K562 (cell line): ENCODE measurements around the gene TAS2R41. TPM values are rescaled to one million over a fixed set of nuclear protein-coding genes. Genes with fewer than 3 reads are reported as not detected.

ENCODE experiments used
- ATAC-seq: fragments of 200-7000 bp; cut with Tn5 transposase; 3 replicates; pipeline ENCODE4 v1.9.1; 2020; ENCODE audit warnings: moderate library complexity
- BruUV-seq: library from RNA; stranded (reverse); fragments of 400-500 nt; replicated peaks from 2 replicates; lab custom pipeline; 2021; lab: Mats Ljungman, UMichigan
- CTCF ChIA-PET: fragments of 300-600 bp; formaldehyde crosslinking; extraction: SDS; loops from one replicate; lab custom pipeline; 2021; ENCODE audit warnings: low intra/inter-chr PET ratio; lab: Yijun Ruan, JAX
- POLR2A ChIA-PET: fragments of 300-600, 350-650 bp; sonication (Branson Sonifier 250); formaldehyde crosslinking; extraction: SDS; loops from one replicate; lab custom pipeline; 2021; ENCODE audit warnings: antibody characterized with exemption, inconsistent platforms; lab: Yijun Ruan, JAX
- DNase-seq, 4 experiments: peaks; one replicate each; pipeline versions ENCODE4 v3.0.0 to v3.0.0-alpha.2; 2011 to 2018; ENCODE audit warnings: low spot score in 3 of 4, mixed read lengths in 3 of 4; ENCODE audit errors: extremely low read depth in 1 of 4
- FAIRE-seq: peaks from 2 replicates; lab custom pipeline; 2011; peaks lifted over from hg19 to GRCh38; lab: Jason Lieb, UNC
- H2AFZ ChIP-seq: 2 replicates; pipeline ENCODE4 v1.6.0; 2011; ENCODE audit warnings: low read depth, low read length, control low read depth, inconsistent platforms
- H3K27ac ChIP-seq: fragments of 200-600 bp; 3 replicates; pipeline ENCODE4 v1.8.0; 2011; ENCODE audit warnings: low read depth, mild to moderate bottlenecking, control low read depth, inconsistent platforms, low read length, moderate library complexity, mixed read lengths; ENCODE audit errors: extremely low read depth
- H3K27me3 ChIP-seq, 2 experiments: fragments of 300-600 bp in 1 of 2; 2 replicates in 1 of 2; 3 replicates in 1 of 2; pipeline versions ENCODE4 v1.6.0 to v1.8.0; 2011; ENCODE audit warnings: inconsistent platforms in 2 of 2, low read length in 2 of 2, mild to moderate bottlenecking in 1 of 2, mixed read lengths in 1 of 2, moderate library complexity in 1 of 2; ENCODE audit not compliant: control insufficient read depth in 2 of 2, insufficient read depth in 2 of 2
- H3K36me3 ChIP-seq: fragments of 300-600 bp; 3 replicates; pipeline ENCODE4 v1.8.0; 2011; ENCODE audit warnings: mild to moderate bottlenecking, low read length, inconsistent platforms; ENCODE audit not compliant: control insufficient read depth, insufficient read depth
- H3K4me1 ChIP-seq, 2 experiments: fragments of 200-600 bp in 1 of 2; replicated peaks in 1 of 2; 2 replicates in 1 of 2; 3 replicates in 1 of 2; pipeline versions ENCODE4 v1.5.1 to v1.8.0; 2011; ENCODE audit warnings: inconsistent platforms in 2 of 2, low read length in 2 of 2, mild to moderate bottlenecking in 1 of 2, mixed read lengths in 1 of 2, moderate library complexity in 1 of 2; ENCODE audit not compliant: control insufficient read depth in 2 of 2, insufficient read depth in 2 of 2
- H3K4me2 ChIP-seq: 2 replicates; pipeline ENCODE4 v1.6.1; 2011; ENCODE audit warnings: low read length, control low read depth, inconsistent platforms, mixed read lengths; ENCODE audit not compliant: insufficient read depth
- H3K4me3 ChIP-seq: fragments of 200-600 bp; sonication (generic), shearing (Covaris generic); 2 replicates; pipeline ENCODE4 v1.5.1; 2016; ENCODE audit warnings: control low read depth, inconsistent platforms
- H3K79me2 ChIP-seq: fragments of 200-600 bp; 3 replicates; pipeline ENCODE4 v1.8.0; 2011; ENCODE audit warnings: low read length, inconsistent platforms; ENCODE audit not compliant: control insufficient read depth, insufficient read depth
- H3K9ac ChIP-seq, 2 experiments: 2 replicates each; pipeline versions ENCODE4 v1.6.0 to v1.6.1; 2011; ENCODE audit warnings: low read depth in 2 of 2, low read length in 2 of 2, control low read depth in 1 of 2, inconsistent platforms in 1 of 2, mild to moderate bottlenecking in 1 of 2, mixed read lengths in 1 of 2; ENCODE audit not compliant: insufficient read depth in 1 of 2
- H3K9me1 ChIP-seq: one replicate; pipeline ENCODE4 v1.6.0; 2011; ENCODE audit warnings: inconsistent platforms, mild to moderate bottlenecking, low read length, moderate library complexity; ENCODE audit not compliant: control insufficient read depth, insufficient read depth
- H3K9me3 ChIP-seq: replicated peaks from 2 replicates; pipeline ENCODE4 v1.5.1; 2011; ENCODE audit warnings: low read depth, low read length, inconsistent platforms; ENCODE audit not compliant: control insufficient read depth, insufficient read depth
- H4K20me1 ChIP-seq: replicated peaks from 2 replicates; pipeline ENCODE4 v1.6.1; 2011; ENCODE audit warnings: low read length, inconsistent platforms, mixed read lengths; ENCODE audit not compliant: control insufficient read depth, insufficient read depth
- BRD9 ChIP-seq: fragments of 450-650 bp; IDR thresholded peaks from 2 replicates; pipeline ENCODE4 v1.6.1; 2018; ENCODE audit warnings: low read depth; ENCODE audit not compliant: partially characterized antibody
- CEBPG ChIP-seq, 3 experiments: fragments of 200-800 bp in 1 of 3; sonication (Bioruptor generic) in 1 of 3; sonication (generic) in 1 of 3; formaldehyde crosslinking in 1 of 3; IDR thresholded peaks in 2 of 3; conservative IDR thresholded peaks in 1 of 3; 2 replicates each; pipeline versions ENCODE4 v1.6.1 to v1.8.0; 2016 to 2022; ENCODE audit warnings: missing compliant biosample characterization in 2 of 3, missing genetic modification characterization in 2 of 3, mild to moderate bottlenecking in 1 of 3, missing genetic modification reagents in 1 of 3
- ELF1 ChIP-seq: fragments of 200-800 bp; sonication (Bioruptor generic); IDR thresholded peaks from 2 replicates; pipeline ENCODE4 v1.6.1; 2016; ENCODE audit warnings: missing genetic modification characterization, missing compliant biosample characterization
- HINFP ChIP-seq: fragments of 450-650 bp; conservative IDR thresholded peaks from 2 replicates; pipeline ENCODE4 v1.6.1; 2016; ENCODE audit warnings: missing genetic modification characterization, low read depth, mild to moderate bottlenecking, control low read depth, missing compliant biosample characterization
- HMG20A ChIP-seq: fragments of 450-650 bp; formaldehyde crosslinking; conservative IDR thresholded peaks from 2 replicates; pipeline ENCODE4 v1.4.0; 2020; ENCODE audit warnings: mild to moderate bottlenecking, mixed read lengths
- IRF9 ChIP-seq: fragments of 450-650 bp; IDR thresholded peaks from 2 replicates; pipeline ENCODE4 v1.6.1; 2016; ENCODE audit warnings: missing biosample characterization, missing genetic modification characterization
- JUN ChIP-seq, 2 experiments: sonication (generic) in 1 of 2; formaldehyde crosslinking in 1 of 2; IDR thresholded peaks; 2 replicates each; pipeline versions ENCODE4 v1.6.1 to v1.8.0; 2012 to 2022; ENCODE audit warnings: borderline replicate concordance in 2 of 2, mild to moderate bottlenecking in 2 of 2, improper control_type of control experiment in 1 of 2, low read depth in 1 of 2, low read length in 1 of 2, missing genetic modification reagents in 1 of 2
- JUND ChIP-seq, 2 experiments: IDR thresholded peaks; 2 replicates in 1 of 2; 3 replicates in 1 of 2; pipeline ENCODE4 v1.6.1; 2011; ENCODE audit warnings: borderline replicate concordance in 2 of 2, low read depth in 2 of 2, low read length in 2 of 2, improper control_type of control experiment in 1 of 2, missing biosample characterization in 1 of 2, missing genetic modification characterization in 1 of 2, missing genetic modification reagents in 1 of 2
- KLF1 ChIP-seq: fragments of 450-650 bp; IDR thresholded peaks from 2 replicates; pipeline ENCODE4 v1.6.1; 2016; ENCODE audit warnings: missing genetic modification characterization, missing compliant biosample characterization
- L3MBTL2 ChIP-seq: fragments of 450-650 bp; IDR thresholded peaks from 2 replicates; pipeline ENCODE4 v1.6.1; 2016; ENCODE audit warnings: mild to moderate bottlenecking, moderate library complexity
- PKNOX1 ChIP-seq: fragments of 450-650 bp; IDR thresholded peaks from 2 replicates; pipeline ENCODE4 v1.6.1; 2016
- POLR2AphosphoS2 ChIP-seq: IDR thresholded peaks from 2 replicates; pipeline ENCODE4 v1.6.1; 2012; ENCODE audit warnings: low read length, improper control_type of control experiment
- RAD21 ChIP-seq, 2 experiments: fragments of 250-450 bp in 1 of 2; fragments of 450-650 bp in 1 of 2; sonication (Bioruptor Pico) in 1 of 2; formaldehyde crosslinking in 1 of 2; IDR thresholded peaks in 1 of 2; conservative IDR thresholded peaks in 1 of 2; 2 replicates each; pipeline versions ENCODE4 v1.4.0 to v1.8.0; 2020 to 2022; ENCODE audit warnings: mild to moderate bottlenecking in 2 of 2, moderate library complexity in 1 of 2
- TRIM24 ChIP-seq, 2 experiments: fragments of 450-650 bp; IDR thresholded peaks; 2 replicates each; pipeline ENCODE4 v1.6.1; 2016
- ZNF12 ChIP-seq: sonication (generic); formaldehyde crosslinking; IDR thresholded peaks from 2 replicates; pipeline ENCODE4 v1.4.0; 2020; ENCODE audit warnings: mild to moderate bottlenecking, missing genetic modification reagents
- ZNF23 ChIP-seq: fragments of 250-450 bp; sonication (Bioruptor Pico); IDR thresholded peaks from 2 replicates; pipeline ENCODE4 v1.4.0; 2020; ENCODE audit warnings: mild to moderate bottlenecking
- ZNF3 ChIP-seq: fragments of 250-450 bp; sonication (Bioruptor Pico); IDR thresholded peaks from 2 replicates; pipeline ENCODE4 v1.5.0; 2021; ENCODE audit warnings: mild to moderate bottlenecking, moderate library complexity
- in situ Hi-C: fragments of 300-500 bp; cut with MboI; formaldehyde crosslinking; loops from 4 replicates; pipeline ENCODE4 v1.15.0; 2018; ENCODE audit warnings: inconsistent platforms, mixed read lengths
- intact Hi-C: fragments of 100-400 bp; cut with micrococcal nuclease; formaldehyde crosslinking; loops from 2 replicates; pipeline ENCODE4 v1.14.2; 2022
- polyA plus RNA-seq, 8 experiments: library from polyadenylated mRNA; depleted of rRNA in 4 of 8; stranded (reverse) in 5 of 8; unstranded in 3 of 8; fragments of >200 nt; fragmentation: Nextera tagmentation in 2 of 8; fragmentation: Illumina TruSeq in 1 of 8; extraction: Ambion mirVana in 2 of 8; extraction: Trizol in 1 of 8; gene quantifications; 2 replicates each; pipeline versions ENCODE4 v1.2.1 to v1.2.3, GENCODE V29; 2011 to 2014; ENCODE audit warnings: inconsistent platforms in 1 of 8, missing spikeins in 1 of 8
- total RNA-seq, 7 experiments: library from RNA; depleted of rRNA in 6 of 7; stranded (reverse); fragments of >200 nt in 6 of 7; fragmentation: Illumina TruSeq in 2 of 7; extraction: Trizol in 2 of 7; gene quantifications; 2 replicates each; pipeline versions ENCODE4 v1.2.1 to v1.2.3, GENCODE V29; 2011 to 2021; ENCODE audit warnings: low replicate concordance in 1 of 7

Gene TAS2R41
- total and polyA plus RNA-seq, 9 of the 15 experiments (the other 6 are each of a cell fraction or from before 2014, with no cell fraction given), result not detected

GRCh38 chr7:143462045-143462444 is 15.6 kb upstream of the TAS2R41 start (continued):
- TF ChIP-seq JUND (IDR thresholded peaks at IDR 0.05; ENCODE audit: borderline replicate concordance, low read depth, low read length), result no peak
- no peak for TF ChIP-seq JUND (tag; IDR thresholded peaks at IDR 0.05; ENCODE audit: borderline replicate concordance, low read depth, low read length)
- no peak for TF ChIP-seq CEBPG (CRISPR knock-in tag; IDR thresholded peaks at IDR 0.05)
- TF ChIP-seq CEBPG (tag; conservative IDR thresholded peaks at IDR 0.05 in 1 of 2, IDR thresholded peaks at IDR 0.05 in 1 of 2), result no peak
- TF ChIP-seq PKNOX1, result peak; percentile 14; the same call in 1 of the 2 replicates
- TF ChIP-seq L3MBTL2, result peak; percentile 65

GRCh38 chr7:143463556-143463955 is 14.1 kb upstream of the TAS2R41 start:
- no peak for DNase-seq
- H3K36me3 ChIP-seq, result no peaks in the 10 kb centered on the region
- H3K9ac ChIP-seq, result no peak overlapping the region
- CTCF ChIA-PET, result no interaction called here
- no peak overlapping the region for H3K4me2 ChIP-seq
- in situ Hi-C loops (no loop called here), intact Hi-C loops (no loop called here)
- H3K27me3 ChIP-seq, result peaks cover 4 to 6% of the 10 kb centered on the region in 2 experiments; a peak in 3 of 5 replicates
- H3K4me3 ChIP-seq, result no peak overlapping the region
- H3K9me1 ChIP-seq, result no peaks in the 10 kb centered on the region
- BruUV-seq, result no TSS peak
- H2AFZ ChIP-seq, result no peak overlapping the region
- H3K79me2 ChIP-seq, result no peaks in the 10 kb centered on the region
- no peak for ATAC-seq
- POLR2A ChIA-PET, result interaction anchor here (0.6 kb wide), 1 partner anchor 1135 kb away, joined by 3 read pairs; no protein-coding TSS in a partner anchor
- H3K4me1 ChIP-seq, result no peaks in the 10 kb centered on the region
- H3K27ac ChIP-seq, result no peak overlapping the region
- FAIRE-seq, result no peak
- no peaks in the 10 kb centered on the region for H4K20me1 ChIP-seq
- peaks cover 6% of the 10 kb centered on the region; the same call in 1 of the 2 replicates for H3K9me3 ChIP-seq
- TF ChIP-seq ELF1, result no peak
- TF ChIP-seq HINFP, result no peak
- TF ChIP-seq IRF9 (tag), result no peak
- TF ChIP-seq HMG20A (CRISPR knock-in tag), result no peak
- no peak for TF ChIP-seq ZNF3 (CRISPR knock-in tag)
- no peak for TF ChIP-seq POLR2AphosphoS2
- TF ChIP-seq RAD21 (CRISPR knock-in tag; conservative IDR thresholded peaks at IDR 0.05 in 1 of 2, IDR thresholded peaks at IDR 0.05 in 1 of 2), result no peak
- no peak for TF ChIP-seq ZNF12
- TF ChIP-seq ZNF23 (CRISPR knock-in tag), result no peak
- TF ChIP-seq JUN (IDR thresholded peaks at IDR 0.05; ENCODE audit: borderline replicate concordance, low read depth, low read length), result no peak
- no peak for TF ChIP-seq JUN (CRISPR knock-in tag; IDR thresholded peaks at IDR 0.05; ENCODE audit: borderline replicate concordance)
- no peak for TF ChIP-seq TRIM24 (IDR thresholded peaks at IDR 0.05)
- TF ChIP-seq BRD9, result no peak
- TF ChIP-seq KLF1 (tag), result no peak
